ENCODE data around the gene SORT1.

GRCh38 chr1:109281680-109282496 is 115.8 kb downstream of the SORT1 start:
- no peak for TF ChIP-seq RFX5 (IDR thresholded peaks at IDR 0.05; ENCODE audit: low read depth, low read length)
- no peak for TF ChIP-seq CEBPB (IDR thresholded peaks at IDR 0.05; ENCODE audit: low read depth, low read length)
- no peak for TF ChIP-seq FOS (IDR thresholded peaks at IDR 0.05; ENCODE audit: low read depth, low read length)
- no peak for TF ChIP-seq CTCF (conservative IDR thresholded peaks at IDR 0.05; ENCODE audit: low read depth, low read length)
- TF ChIP-seq POLR2A (IDR thresholded peaks at IDR 0.05; ENCODE audit: low read depth, low read length), result no peak
- TF ChIP-seq SMC3 (IDR thresholded peaks at IDR 0.05; ENCODE audit: low read depth, low read length), result no peak
